GM21515 (cell line): ENCODE results near the gene GBE1.

Source experiments
- ATAC-seq: cut with Tn5 transposase; IDR thresholded peaks from one replicate; pipeline ENCODE4 v1.9.1; 2021; ENCODE audit not compliant: unreplicated experiment

GBE1 gene

DNA sequence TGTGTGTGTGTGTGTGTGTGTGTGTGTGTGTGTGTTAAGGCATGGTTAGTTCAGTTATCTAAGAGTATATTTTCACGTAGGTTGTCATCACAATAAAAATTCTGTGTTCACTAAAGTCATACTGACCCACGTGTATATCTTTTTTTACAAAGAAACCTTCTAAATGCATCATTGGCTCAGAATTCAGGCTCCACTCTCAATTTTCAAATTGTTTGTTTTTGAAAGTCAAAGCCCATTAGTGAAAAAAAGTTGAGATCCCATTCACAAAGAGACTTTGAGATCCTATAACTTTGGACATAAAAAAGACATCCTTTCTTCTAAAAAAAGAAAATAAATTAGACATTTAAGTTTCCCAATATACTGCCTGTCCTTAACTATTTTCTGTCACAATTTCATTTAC lies 59.3 kb downstream of the GBE1 start:
- ATAC-seq: no peak

DNA sequence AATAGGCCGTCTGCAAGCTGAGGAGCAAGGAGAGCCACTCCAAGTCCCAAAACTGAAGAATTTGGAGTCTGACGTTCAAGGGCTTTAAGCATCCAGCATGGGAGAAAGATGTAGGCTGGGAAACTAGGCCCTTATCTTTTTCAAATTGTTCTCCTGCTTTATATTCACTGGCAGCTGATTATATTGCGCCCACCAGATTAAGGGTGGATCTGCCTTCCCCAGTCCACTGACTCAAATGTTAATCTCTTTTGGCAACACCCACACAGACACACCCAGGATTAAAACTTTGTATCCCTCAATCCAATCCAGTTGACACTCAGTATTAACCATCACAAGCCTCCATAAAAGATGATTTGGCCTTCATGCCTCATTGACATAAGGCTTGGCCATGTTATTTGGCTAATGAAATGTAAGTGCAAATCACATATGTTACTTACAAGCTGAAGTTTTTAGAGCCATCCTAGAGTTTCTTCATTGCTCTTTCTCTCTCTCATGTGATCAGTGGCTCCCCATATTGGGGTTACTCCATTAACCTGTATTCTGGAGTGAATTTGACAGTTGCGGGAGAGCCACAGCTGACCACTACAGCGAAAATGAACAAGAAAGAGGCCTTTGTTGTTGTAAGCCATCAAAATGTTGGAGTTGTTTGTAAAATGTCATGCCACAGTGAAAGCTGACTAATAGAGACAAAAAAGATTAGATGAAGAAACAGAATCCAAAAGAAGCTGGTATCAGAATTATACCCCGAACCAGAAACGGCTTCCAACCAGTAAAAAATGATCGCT lies 61.7 kb downstream of the GBE1 start:
- no peak for ATAC-seq

DNA sequence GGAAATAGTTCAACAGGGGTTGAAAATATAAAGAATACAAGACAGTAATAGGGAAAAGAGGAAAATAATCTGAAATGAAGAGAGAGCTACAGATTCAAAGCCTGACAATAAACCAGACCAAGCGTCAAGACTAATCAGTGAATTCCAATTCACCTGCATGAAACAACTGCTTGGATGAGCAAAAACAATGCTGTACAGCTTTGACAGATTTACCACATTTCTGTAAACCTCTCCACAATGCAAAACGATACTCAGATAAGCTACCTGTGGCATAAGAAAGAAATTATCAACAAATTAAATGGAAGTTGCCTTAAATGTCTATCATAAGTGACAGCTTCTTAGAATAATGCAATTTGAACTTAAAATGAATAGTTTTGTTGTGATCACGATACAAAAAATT lies 65.4 kb downstream of the GBE1 start:
- ATAC-seq: no peak

DNA sequence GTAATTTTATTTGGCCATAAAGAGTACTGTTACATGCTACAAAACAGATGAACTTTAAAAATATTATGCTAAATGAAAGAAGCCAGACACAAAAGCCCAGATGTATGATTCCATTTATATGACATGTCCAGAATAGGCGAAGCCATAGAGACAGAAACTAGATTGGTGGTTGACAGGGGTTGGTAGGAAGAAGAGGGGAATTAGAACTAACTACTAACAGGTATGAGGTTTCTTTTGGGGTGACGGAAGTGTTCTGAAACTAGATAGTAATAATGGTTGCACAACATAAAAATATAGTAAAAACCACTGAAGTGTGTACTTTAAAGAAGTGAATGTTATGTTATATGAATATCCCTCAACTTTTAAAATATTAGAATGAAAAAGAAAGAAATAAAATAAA lies 66.1 kb downstream of the GBE1 start:
- no peak for ATAC-seq

DNA sequence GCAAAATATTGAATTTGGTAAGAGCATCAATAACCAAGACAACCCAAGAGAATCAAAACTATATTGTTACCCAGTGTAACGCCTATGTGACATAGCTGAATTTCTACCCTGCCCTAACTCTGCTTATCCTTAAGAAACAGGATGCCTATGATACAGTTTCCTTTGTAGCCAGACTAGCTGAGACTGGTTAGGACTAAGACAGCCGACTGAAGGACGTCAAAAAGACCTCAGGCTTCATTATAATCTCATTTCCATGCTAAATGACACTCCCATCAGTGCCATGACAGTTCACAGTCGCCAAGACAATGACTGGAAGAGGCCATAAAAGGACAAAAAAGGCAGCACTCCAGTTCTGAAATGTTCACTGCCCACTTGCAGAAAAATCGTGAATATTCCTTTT lies 66.8 kb downstream of the GBE1 start:
- no peak for ATAC-seq

DNA sequence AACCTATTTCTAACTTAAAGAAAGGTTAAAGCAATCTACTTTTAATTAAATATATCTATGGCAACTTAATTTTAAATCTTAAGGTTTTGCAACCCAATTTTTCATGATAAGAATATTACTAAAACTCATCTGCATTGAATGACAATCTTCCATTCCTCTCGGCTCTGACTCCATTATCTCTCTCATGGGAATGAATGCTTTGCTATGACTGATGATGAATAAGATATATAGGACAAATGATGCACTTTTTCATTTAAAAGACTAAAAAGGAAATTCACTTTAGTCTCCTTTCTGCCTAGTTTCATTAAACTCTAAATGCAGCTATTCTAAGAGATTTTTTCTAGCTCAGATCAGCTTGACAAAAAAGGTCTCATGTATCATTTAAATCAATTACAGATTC lies 68.7 kb downstream of the GBE1 start:
- no peak for ATAC-seq

DNA sequence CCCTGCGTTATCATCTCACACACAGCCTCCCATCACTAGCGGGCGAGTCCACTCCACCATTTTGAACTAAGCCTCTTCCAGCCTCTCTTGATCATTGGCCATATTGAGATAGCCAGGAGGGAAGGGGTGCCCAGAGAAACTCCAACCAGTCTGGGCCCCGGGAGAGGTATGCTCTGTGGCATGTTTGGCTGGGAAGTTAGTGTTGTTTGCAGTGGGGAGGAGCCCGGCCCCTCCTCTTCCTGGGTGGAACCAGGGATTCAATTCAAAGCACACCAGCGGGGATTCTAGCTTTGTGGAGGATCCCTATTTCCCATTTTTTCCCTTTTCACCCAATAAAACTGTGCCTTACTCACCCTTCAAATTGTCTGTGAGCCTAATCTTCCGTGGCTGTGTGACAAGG lies 71.8 kb downstream of the GBE1 start:
- ATAC-seq: no peak

DNA sequence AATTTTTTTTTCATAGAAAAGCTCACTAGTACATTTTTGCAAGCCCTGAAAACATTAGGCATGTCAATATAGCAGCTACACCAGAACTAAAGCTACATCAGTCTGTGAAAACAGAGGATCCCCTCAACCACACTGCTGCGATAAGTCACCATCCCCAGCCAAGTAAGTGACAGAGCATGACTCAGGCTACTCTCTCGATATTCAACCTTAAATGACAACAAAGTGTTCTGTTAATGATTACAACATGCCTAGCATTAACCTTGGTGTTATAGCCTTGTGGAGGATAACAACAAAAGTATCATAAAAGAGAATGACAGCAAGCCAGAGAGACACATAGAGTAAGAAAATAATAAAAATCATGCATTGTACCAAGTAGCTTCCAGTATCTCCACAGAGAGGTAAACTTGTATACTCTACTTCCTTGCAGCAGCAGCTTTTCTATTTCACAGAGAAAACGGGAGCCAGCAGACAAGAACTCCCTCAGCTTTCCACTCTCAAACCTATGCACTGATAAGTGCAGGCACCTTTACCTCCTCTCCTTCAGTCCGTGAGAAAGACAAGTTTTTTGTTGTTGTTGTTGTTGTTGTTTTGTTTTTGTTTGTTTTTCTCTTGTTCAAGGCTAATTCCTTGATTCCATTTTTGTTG lies 76.6 kb downstream of the GBE1 start:
- no peak for ATAC-seq

DNA sequence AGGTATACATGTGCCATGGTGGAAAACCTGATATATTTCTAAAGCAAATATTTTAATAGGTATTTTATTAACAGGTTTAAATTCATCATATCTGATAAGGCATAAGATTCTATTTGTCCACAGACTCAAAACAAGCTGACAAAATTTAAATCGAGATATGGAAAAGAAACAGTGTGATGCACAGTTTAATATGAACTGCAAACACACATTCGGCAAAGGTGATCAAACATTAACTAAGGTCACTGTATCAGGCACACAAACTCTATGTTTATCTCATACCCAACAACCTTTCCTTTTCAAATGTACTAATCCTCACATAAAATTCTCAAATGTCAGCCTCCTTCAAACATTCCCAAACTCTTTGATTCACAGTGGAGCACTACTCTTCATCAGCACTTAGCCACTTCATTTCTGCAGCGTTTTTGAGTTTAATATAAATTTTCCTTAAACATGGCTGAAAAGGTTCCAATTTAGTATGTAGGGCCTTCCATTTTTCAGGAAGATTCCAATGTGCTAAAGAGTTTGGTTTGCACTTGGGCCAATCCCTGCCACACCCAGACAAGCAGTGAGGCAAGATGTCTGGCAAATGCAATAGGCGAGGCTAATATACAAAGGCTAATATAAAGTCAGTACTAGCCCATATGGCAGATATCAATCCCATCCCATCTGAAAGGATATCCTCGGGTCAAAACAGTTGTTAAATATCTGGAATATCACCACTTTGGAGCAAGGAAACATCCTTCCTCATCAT lies 84.6 kb downstream of the GBE1 start:
- no peak for ATAC-seq

DNA sequence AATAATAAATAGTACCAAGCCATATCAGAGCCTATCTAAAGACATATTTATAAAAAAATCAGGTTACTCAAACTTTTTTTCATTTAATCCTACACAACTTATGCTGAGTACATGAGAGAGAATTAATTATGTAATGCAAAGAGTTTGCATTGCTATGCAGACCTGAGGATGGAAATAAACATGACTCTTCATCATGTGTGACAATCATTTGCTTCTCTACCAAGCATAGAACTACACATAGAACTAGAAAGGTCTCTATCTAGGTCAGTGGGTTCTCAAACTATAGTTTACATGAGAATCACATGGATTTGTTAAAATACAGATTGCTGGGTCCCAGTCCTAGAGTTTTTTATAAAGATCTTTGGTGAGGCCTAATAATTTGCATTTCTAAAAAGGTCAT lies 86.8 kb downstream of the GBE1 start:
- no peak for ATAC-seq

DNA sequence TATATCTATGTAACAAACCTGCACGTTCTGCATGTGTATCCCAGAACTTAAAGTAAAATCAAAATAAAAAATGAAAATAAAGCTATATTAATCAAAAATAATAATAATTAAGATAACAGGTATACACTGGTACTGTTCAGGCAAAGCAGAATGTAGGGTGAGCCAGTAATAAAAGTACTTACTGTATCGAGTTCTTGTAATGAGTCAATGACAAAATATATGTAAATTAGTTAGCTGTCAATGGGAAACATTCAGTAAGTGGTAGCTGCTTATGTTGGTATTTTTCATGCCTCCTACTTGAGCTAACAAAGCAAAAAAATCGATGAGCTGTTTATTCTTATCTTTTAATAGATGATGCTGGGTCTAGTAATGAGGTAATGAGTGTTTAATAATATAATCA lies 93.2 kb downstream of the GBE1 start:
- no peak for ATAC-seq

DNA sequence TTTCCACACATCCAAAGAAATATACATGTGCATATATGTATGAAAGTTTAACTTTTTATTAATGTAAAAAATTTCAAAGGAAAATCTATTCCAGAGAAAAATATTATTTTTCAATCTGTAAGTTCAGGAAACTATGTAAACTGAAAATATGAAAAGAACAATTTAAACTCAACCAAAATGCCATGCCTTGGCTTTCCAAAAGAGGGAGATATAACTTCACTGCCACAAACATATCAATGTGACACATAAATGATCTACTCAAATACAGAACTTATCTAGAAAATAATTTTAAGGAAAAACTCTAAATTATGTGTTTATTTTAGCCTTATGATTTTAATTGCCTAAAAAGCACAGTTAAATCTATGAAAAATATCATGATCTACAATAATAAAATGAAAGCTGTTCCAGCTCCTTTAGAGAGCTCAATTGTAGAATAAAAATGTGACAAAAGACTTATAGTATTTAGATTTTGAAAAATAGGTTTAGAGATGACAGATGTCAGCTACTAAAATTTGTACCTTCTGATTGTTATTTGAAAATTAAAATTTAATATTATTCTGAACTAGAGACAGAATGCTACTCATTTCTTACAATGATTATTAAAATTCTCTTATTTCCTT lies 94.8 kb downstream of the GBE1 start:
- no peak for ATAC-seq

DNA sequence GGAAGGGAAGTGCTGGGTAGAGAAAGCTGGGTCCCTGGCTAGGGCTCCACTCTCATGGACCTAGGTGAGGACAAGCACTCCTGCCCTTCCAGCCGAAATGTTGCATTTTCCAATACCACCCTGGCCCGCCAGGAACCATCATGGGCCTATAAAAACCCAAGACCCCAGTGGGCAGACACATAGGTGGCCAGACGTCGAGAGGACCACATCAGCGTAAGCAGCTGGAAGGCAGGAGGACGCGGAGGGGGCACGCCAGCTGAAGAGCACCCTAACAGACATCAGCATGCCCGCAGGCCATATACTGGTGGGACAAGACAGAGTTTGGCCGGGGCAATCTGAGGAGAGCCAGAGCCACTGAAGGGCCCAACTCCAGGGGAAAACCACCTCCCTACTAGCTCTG lies 98.3 kb downstream of the GBE1 start:
- no peak for ATAC-seq

DNA sequence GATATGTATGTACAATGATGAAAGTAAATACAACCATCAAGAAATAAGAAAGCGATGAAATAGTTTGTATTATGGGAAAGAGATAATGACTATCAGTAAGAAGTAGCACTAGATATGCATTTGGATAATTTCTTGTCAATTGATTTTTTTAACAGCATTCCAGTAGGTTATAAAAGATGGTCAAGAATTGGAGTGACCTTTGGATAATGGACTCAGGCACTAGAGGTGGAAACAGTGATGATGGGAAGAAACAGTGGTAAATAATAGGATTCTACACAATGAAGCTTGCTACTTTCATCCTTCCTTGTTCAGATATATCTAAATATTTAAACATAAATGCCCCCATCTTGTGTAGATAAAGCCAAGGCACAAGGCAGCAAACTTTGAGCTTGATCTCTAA lies 101.4 kb downstream of the GBE1 start:
- ATAC-seq: no peak

DNA sequence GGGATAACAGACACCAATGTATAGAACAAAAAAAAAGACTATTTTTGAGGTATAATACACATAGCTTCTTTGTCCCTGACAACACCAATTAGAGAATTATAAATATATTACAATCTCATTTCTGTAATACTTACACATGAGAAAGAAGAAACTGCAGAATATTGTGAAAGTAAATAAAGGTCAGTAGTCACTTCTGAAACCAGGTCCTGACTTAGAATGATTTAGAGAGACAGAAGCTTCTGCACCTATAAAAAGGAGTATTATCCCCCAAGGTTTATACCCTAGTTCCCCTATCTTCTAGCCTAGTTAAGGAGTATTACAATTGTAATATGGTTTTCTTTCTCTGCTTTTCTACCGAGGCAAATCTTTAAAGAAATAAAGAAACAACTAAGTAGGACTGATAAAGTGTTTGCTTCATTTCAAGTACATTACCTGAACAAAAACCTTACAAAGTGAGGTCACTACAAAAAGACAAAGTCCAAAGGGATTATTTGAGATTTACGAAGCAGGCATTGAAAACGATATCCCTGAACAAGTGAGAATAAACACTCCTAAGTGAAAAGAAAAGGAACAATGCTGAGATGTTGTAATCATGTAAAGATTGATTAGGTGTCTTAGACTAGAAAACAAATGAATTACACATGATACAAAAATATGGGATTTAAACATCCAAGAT lies 103.0 kb downstream of the GBE1 start:
- peak; percentile 53 for ATAC-seq

DNA sequence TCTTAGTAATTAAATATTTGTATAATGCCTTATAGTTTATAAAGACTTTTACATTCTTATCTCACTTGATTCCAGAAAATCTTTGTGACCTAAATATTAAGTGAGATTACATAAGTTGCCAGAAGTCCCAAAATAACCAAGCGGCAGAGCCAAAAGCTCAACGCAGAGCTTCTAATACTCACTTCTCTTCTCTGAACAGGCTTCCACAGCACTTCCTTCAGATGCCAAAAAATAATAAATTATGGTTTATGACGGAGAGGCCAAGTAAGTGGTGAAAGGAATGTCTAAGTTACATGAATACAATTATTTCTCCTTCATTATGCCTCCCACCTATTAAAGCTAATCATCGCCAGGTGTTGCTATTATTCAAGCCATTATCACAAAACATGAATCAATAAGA lies 110.3 kb downstream of the GBE1 start:
- ATAC-seq: no peak

DNA sequence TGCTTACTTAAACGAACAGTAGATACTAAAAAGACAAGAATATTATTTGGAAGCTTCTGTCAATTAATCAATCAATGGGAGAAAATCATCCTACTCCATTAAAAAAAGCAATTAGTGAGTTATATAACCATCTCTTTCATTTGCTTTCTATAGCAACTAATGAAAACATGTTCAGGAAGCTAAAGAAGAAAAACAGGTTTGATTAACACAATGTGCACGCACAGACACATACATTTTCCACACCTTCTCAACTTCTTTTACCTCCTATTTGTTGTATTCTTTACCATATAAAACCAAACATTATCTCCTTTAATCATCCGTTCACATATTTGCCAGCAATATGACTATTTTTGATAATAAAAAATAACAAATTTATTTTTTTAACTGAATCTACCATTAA lies 111.3 kb downstream of the GBE1 start:
- ATAC-seq: no peak

DNA sequence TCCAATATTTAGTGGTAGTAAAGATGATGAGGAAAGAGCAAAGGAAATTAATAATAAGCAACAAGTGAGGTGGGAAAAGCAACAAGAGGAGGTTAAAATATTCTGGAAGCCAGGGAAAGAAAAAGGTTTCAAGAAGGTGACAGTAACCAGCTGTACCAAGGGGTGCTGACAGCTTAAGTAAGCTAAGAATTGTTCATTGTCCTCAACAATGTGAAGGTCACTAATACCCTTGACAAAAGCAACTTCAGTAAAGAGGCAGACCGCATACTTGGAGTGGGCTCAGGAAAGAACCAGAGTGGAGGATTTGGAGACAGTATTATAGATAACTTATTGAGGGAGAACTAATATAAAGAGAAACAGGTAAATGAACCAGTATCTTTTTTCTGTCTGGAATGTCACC lies 116.2 kb downstream of the GBE1 start:
- ATAC-seq: no peak

DNA sequence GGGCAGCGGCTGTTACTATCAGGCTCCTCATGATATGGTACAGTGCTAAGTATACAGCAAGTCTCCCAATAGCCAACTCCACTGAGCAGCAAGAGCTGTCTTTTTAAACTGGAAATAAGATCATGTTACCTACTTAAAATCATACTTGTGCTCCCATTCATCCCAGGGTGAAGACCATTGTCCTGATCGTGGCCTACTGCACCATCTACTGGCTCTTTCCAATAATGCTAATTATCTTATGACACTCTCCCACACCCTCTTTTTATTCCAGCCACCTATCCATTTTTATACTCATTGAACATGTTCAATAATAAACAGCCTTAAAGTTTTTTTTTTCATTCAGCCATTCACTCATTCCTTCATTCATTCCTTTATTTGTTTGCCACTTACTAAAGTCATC lies 117.7 kb downstream of the GBE1 start:
- no peak for ATAC-seq

DNA sequence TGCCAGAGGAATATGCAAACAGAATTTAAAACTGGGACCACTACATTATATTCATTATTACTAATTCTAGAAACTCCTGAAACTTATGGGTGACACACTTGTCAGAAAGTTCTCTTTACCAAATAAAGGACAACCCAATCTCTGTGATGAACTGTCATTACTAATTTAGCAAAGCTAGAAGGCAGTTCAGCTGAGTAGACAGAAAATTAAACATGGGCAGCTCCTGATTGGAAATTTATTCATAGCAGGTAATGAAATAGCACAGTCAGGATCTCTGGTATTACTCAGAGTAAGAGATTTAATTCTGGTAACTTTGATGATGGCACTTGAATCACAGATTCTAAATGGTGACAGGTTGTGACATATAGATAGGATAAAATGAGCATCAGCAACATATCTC lies 123.0 kb downstream of the GBE1 start:
- ATAC-seq: no peak

DNA sequence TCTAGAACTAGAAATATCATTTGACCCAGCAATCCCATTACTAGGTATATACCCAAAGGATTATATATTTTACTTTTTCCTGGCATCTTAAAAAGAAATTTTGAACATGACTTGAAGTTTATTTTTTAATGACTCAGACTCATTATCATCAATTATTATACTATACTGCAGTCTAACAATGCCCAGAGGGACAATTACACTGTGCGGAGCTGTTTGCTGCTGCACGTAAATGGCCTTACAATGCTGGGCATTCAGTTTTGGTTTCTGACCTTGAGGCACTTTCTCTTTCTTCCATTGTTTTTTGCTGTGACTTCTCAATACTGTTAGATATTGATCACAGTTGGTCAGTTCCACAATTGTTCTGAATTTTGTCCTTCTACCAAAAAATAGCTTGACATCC lies 128.8 kb downstream of the GBE1 start:
- no peak for ATAC-seq
